Neural cell (in vitro differentiated cells): ENCODE data around the gene TAF6. TPM values are rescaled to one million over a fixed set of nuclear protein-coding genes. Genes with fewer than 3 reads are reported as not detected.

Source experiments
- H2AFZ ChIP-seq: fragments of 200-600, 300-800 bp; sonication (generic), shearing (Covaris generic); 2 replicates; pipeline ENCODE4 v1.6.0; 2014; ENCODE audit warnings: low read depth, mild to moderate bottlenecking, antibody characterized with exemption, low read length, moderate library complexity
- H3F3A ChIP-seq: fragments of 200-600 bp; shearing (Covaris generic); 2 replicates; pipeline ENCODE4 v1.6.1; 2016; ENCODE audit warnings: mild to moderate bottlenecking, moderate library complexity, mixed read lengths, antibody characterized with exemption, low read length; ENCODE audit not compliant: insufficient read depth, poor library complexity, severe bottlenecking
- H3K27ac ChIP-seq: fragments of 200-600, 300-800 bp; sonication (generic), shearing (Covaris generic); 2 replicates; pipeline ENCODE4 v1.5.1; 2014; ENCODE audit warnings: mild to moderate bottlenecking, low read length, moderate library complexity
- H3K27me3 ChIP-seq: fragments of 300-800, 200-600 bp; sonication (generic), shearing (Covaris generic); 2 replicates; pipeline ENCODE4 v1.6.0; 2014; ENCODE audit warnings: mild to moderate bottlenecking, low read depth, low read length, moderate library complexity; ENCODE audit not compliant: insufficient read depth
- H3K36me3 ChIP-seq: fragments of 300-800, 200-600 bp; sonication (generic), shearing (Covaris generic); 2 replicates; pipeline ENCODE4 v1.5.1; 2014; ENCODE audit warnings: mild to moderate bottlenecking, antibody characterized with exemption, low read length, moderate library complexity; ENCODE audit not compliant: insufficient read depth
- H3K4me2 ChIP-seq: fragments of 300-800, 200-600 bp; sonication (generic), shearing (Covaris generic); 2 replicates; pipeline ENCODE4 v1.6.0; 2014; ENCODE audit warnings: mild to moderate bottlenecking, low read length
- H3K4me3 ChIP-seq: fragments of 300-800, 200-600 bp; sonication (generic), shearing (Covaris generic); 2 replicates; pipeline ENCODE4 v1.5.1; 2014; ENCODE audit warnings: mild to moderate bottlenecking, low read length, moderate library complexity
- H3K79me2 ChIP-seq: fragments of 200-600 bp; shearing (Covaris generic); replicated peaks from 2 replicates; pipeline ENCODE4 v1.6.0; 2014; ENCODE audit warnings: mild to moderate bottlenecking, low read length, moderate library complexity; ENCODE audit not compliant: insufficient read depth
- H3K9ac ChIP-seq: fragments of 300-800, 200-600 bp; sonication (generic), shearing (Covaris generic); 2 replicates; pipeline ENCODE4 v1.6.1; 2016; ENCODE audit warnings: mild to moderate bottlenecking, low read length, mixed read lengths
- H3K9me2 ChIP-seq: fragments of 200-600 bp; shearing (Covaris generic); 2 replicates; pipeline ENCODE4 v1.6.1; 2016; ENCODE audit warnings: mild to moderate bottlenecking, low read length, mixed read lengths; ENCODE audit not compliant: insufficient read depth
- H3K9me3 ChIP-seq: fragments of 200-600, 300-800 bp; sonication (generic), shearing (Covaris generic); 2 replicates; pipeline ENCODE4 v1.6.1; 2016; ENCODE audit warnings: mild to moderate bottlenecking, mixed run types, low read length, moderate library complexity, mixed read lengths
- H4K20me1 ChIP-seq: fragments of 200-600 bp; shearing (Covaris generic); 2 replicates; pipeline ENCODE4 v1.6.1; 2016; ENCODE audit warnings: mild to moderate bottlenecking, mixed run types; ENCODE audit not compliant: insufficient read depth
- EP300 ChIP-seq: fragments of 450-650 bp; conservative IDR thresholded peaks from 2 replicates; pipeline ENCODE4 v1.6.1; 2014; ENCODE audit warnings: antibody characterized with exemption, mild to moderate bottlenecking, moderate library complexity; ENCODE audit not compliant: poor library complexity, severe bottlenecking
- EZH2 ChIP-seq: fragments of 200-600, 300-800 bp; shearing (Covaris generic), sonication (generic); IDR thresholded peaks from 2 replicates; pipeline ENCODE4 v1.6.1; 2014; ENCODE audit warnings: antibody characterized with exemption, low read length, borderline replicate concordance, mild to moderate bottlenecking; ENCODE audit not compliant: insufficient read depth, poor library complexity, severe bottlenecking
- MXI1 ChIP-seq: fragments of 450-650 bp; conservative IDR thresholded peaks from 2 replicates; pipeline ENCODE4 v1.6.1; 2014; ENCODE audit warnings: antibody characterized with exemption, mild to moderate bottlenecking; ENCODE audit not compliant: poor library complexity, severe bottlenecking
- POLR2AphosphoS5 ChIP-seq: IDR thresholded peaks from 2 replicates; pipeline ENCODE4 v1.6.1; 2012
- RAD21 ChIP-seq: fragments of 450-650 bp; conservative IDR thresholded peaks from 2 replicates; pipeline ENCODE4 v1.6.1; 2014; ENCODE audit warnings: antibody characterized with exemption, mild to moderate bottlenecking, moderate library complexity
- SMC3 ChIP-seq: fragments of 450-650 bp; conservative IDR thresholded peaks from 2 replicates; pipeline ENCODE4 v1.6.1; 2014; ENCODE audit warnings: antibody characterized with exemption, mild to moderate bottlenecking, moderate library complexity; ENCODE audit not compliant: poor library complexity
- TAF1 ChIP-seq: IDR thresholded peaks from 2 replicates; pipeline ENCODE4 v1.6.1; 2012; ENCODE audit warnings: low read depth
- polyA plus RNA-seq: library from polyadenylated mRNA; depleted of rRNA; stranded (reverse); fragments of >200 nt; gene quantifications from 2 replicates; pipeline ENCODE4 v1.2.3, GENCODE V29; 2014
- TF ChIP-seq, protein P1 (sequence below): IDR thresholded peaks from 2 replicates; pipeline ENCODE4 v1.6.1; 2012; ENCODE audit warnings: borderline replicate concordance
- TF ChIP-seq, protein P2 (sequence below): fragments of 450-650 bp; IDR thresholded peaks from 2 replicates; pipeline ENCODE4 v1.5.1; 2014; ENCODE audit warnings: antibody characterized with exemption, mild to moderate bottlenecking, moderate library complexity; ENCODE audit not compliant: poor library complexity, severe bottlenecking

The TAF6 gene
- polyA plus RNA-seq, 1 donor from 2014 or later: 23.4 TPM

DNA sequence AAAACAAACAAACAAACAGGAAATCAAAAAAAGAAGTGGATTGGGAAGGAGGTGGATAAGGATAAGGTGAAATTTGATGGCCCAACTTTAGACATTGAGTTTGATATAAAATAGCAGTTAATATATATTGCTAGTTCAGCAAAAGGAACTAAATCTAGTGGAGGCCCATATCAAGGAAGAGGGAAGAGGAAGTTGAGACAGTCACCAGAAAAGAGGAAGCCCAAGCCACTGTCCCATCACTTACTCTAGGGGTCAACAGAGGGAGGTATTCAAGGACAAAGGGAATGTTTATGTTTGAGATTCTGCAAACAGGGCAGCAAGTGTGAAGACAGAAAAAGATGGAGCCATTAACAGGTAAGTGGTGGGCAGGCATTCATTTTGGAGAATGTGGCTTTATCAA is 33.2 kb upstream of the TAF6 start:
- no peaks in the 10 kb centered on the region for H3F3A ChIP-seq
- no peaks in the 10 kb centered on the region for H3K36me3 ChIP-seq
- H3K79me2 ChIP-seq: peaks cover 14% of the 10 kb centered on the region
- H3K9ac ChIP-seq: no peak overlapping the region
- H3K4me3 ChIP-seq: no peak overlapping the region
- no peaks in the 10 kb centered on the region for H3K9me2 ChIP-seq
- H2AFZ ChIP-seq: no peak overlapping the region
- H3K4me2 ChIP-seq: no peak overlapping the region
- no peak overlapping the region for H3K27ac ChIP-seq
- TF ChIP-seq MXI1: no peak
- no peak for TF ChIP-seq TAF1
- no peak for TF ChIP-seq EP300
- TF ChIP-seq EZH2: no peak
- TF ChIP-seq, protein P1, sequence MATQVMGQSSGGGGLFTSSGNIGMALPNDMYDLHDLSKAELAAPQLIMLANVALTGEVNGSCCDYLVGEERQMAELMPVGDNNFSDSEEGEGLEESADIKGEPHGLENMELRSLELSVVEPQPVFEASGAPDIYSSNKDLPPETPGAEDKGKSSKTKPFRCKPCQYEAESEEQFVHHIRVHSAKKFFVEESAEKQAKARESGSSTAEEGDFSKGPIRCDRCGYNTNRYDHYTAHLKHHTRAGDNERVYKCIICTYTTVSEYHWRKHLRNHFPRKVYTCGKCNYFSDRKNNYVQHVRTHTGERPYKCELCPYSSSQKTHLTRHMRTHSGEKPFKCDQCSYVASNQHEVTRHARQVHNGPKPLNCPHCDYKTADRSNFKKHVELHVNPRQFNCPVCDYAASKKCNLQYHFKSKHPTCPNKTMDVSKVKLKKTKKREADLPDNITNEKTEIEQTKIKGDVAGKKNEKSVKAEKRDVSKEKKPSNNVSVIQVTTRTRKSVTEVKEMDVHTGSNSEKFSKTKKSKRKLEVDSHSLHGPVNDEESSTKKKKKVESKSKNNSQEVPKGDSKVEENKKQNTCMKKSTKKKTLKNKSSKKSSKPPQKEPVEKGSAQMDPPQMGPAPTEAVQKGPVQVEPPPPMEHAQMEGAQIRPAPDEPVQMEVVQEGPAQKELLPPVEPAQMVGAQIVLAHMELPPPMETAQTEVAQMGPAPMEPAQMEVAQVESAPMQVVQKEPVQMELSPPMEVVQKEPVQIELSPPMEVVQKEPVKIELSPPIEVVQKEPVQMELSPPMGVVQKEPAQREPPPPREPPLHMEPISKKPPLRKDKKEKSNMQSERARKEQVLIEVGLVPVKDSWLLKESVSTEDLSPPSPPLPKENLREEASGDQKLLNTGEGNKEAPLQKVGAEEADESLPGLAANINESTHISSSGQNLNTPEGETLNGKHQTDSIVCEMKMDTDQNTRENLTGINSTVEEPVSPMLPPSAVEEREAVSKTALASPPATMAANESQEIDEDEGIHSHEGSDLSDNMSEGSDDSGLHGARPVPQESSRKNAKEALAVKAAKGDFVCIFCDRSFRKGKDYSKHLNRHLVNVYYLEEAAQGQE: no peak
- no peak for TF ChIP-seq SMC3
- TF ChIP-seq, protein P2, sequence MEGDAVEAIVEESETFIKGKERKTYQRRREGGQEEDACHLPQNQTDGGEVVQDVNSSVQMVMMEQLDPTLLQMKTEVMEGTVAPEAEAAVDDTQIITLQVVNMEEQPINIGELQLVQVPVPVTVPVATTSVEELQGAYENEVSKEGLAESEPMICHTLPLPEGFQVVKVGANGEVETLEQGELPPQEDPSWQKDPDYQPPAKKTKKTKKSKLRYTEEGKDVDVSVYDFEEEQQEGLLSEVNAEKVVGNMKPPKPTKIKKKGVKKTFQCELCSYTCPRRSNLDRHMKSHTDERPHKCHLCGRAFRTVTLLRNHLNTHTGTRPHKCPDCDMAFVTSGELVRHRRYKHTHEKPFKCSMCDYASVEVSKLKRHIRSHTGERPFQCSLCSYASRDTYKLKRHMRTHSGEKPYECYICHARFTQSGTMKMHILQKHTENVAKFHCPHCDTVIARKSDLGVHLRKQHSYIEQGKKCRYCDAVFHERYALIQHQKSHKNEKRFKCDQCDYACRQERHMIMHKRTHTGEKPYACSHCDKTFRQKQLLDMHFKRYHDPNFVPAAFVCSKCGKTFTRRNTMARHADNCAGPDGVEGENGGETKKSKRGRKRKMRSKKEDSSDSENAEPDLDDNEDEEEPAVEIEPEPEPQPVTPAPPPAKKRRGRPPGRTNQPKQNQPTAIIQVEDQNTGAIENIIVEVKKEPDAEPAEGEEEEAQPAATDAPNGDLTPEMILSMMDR: no peak
- TF ChIP-seq POLR2AphosphoS5: no peak
- no peak for TF ChIP-seq RAD21
- H4K20me1 ChIP-seq: no peaks in the 10 kb centered on the region
- H3K27me3 ChIP-seq: no peaks in the 10 kb centered on the region
- no peaks in the 10 kb centered on the region for H3K9me3 ChIP-seq

DNA sequence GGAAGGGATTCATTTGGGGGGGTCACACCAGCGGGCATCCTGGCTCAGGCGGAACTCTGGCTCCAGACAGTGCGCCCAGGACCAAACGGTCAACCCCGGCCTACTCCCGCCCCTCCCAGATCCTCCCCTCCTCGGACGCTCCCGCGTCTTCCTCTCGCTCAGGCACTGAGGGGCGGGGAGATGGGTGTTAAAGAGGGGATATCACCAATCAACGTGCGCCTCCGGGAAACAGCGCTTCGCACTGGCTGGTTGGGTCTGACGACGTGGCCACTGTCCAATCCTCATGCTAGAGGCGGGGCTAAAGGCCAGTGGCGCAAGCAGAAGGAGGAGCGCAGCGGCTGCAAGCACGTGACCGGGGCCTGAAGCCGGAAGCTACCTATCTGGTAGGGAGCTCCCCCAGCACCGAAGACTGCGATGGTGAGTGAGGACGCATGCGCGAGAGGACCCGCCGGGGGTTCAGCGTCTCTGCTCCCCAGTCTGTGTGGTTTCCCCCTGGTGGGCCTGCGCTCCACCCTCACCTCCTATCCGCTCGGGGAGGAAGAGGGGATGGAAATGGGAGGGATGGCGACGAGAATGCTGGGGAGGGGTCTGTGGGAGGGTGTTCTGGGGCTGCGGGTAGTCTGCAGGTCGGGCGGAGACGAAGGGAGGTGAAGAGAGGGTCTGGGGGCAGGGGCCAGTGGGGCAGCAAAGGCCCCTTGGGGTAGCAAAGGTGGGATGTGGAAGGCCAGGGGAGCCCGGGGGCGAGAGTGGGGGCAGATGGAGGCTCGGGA is 29.6 kb upstream of the TAF6 start, which contains the start of gene LAMTOR4:
Gene LAMTOR4 (plus strand): TSS at position 360 of the 770 bp plus-strand sequence. CDS start 55 bp downstream, at position 415.
- Histone ChIP-seq H3K79me2 (peaks cover 14% of the 10 kb centered on the region), H3F3A (no peaks in the 10 kb centered on the region), H3K9me2 (no peaks in the 10 kb centered on the region), H3K9ac (peak within 1 kb of the TSS; percentile 99), H4K20me1 (no peaks in the 10 kb centered on the region), H2AFZ (peak within 1 kb of the TSS; percentile 97), H3K9me3 (no peaks in the 10 kb centered on the region), H3K27me3 (no peaks in the 10 kb centered on the region), H3K4me3 (peak within 1 kb of the TSS; percentile 90), H3K4me2 (peak within 1 kb of the TSS; percentile 95), H3K36me3 (no peaks in the 10 kb centered on the region), H3K27ac (peak within 1 kb of the TSS; percentile 92)
- TF ChIP-seq EZH2: no peak
- TF ChIP-seq POLR2AphosphoS5: peak; percentile 81
- peak; percentile 13 for TF ChIP-seq EP300
- peak; percentile 64 for TF ChIP-seq TAF1
- TF ChIP-seq SMC3: peak; percentile 41
- TF ChIP-seq, protein P2: peak; percentile 57
- peak; percentile 63 for TF ChIP-seq MXI1
- no peak for TF ChIP-seq RAD21
- TF ChIP-seq, protein P1: no peak
